GM12878 (cell line): Measurements from ENCODE around the gene CD86. TPM values are rescaled to one million over a fixed set of nuclear protein-coding genes. Genes with fewer than 3 reads are reported as not detected.

Source experiments
- ATAC-seq: fragments of 200-7000 bp; cut with Tn5 transposase; 3 replicates; pipeline ENCODE4 v1.9.1; 2020; ENCODE audit warnings: mild to moderate bottlenecking, moderate library complexity
- BruUV-seq: library from RNA; stranded (reverse); fragments of 400-500 nt; replicated peaks from 2 replicates; lab custom pipeline; 2021; lab: Mats Ljungman, UMichigan
- CTCF ChIA-PET: fragments of 300-600 bp; sonication (Branson Sonifier 250); formaldehyde crosslinking; extraction: SDS; loops from one replicate; lab custom pipeline; 2021; ENCODE audit warnings: inconsistent platforms; lab: Yijun Ruan, JAX
- POLR2A ChIA-PET: fragments of 350-600 bp; formaldehyde crosslinking; extraction: SDS; loops from one replicate; lab custom pipeline; 2021; ENCODE audit warnings: inconsistent platforms; lab: Charles Lee
- RAD21 ChIA-PET: fragments of 300-600 bp; sonication (Branson Sonifier 250); formaldehyde crosslinking; loops from one replicate; lab custom pipeline; 2023; ENCODE audit warnings: antibody characterized with exemption; ENCODE audit not compliant: unreplicated experiment; lab: Charles Lee
- SMC1A ChIA-PET: fragments of 300-600 bp; sonication (Branson Sonifier 250); formaldehyde crosslinking; loops from one replicate; lab custom pipeline; 2023; ENCODE audit not compliant: unreplicated experiment, uncharacterized antibody; lab: Charles Lee
- DNase-seq: peaks from one replicate; pipeline ENCODE4 v3.0.0-alpha.2; 2011; ENCODE audit warnings: low read depth, low spot score
- FAIRE-seq: peaks from 3 replicates; lab custom pipeline; 2011; peaks lifted over from hg19 to GRCh38; lab: Jason Lieb, UNC
- H2AFZ ChIP-seq: 2 replicates; pipeline ENCODE4 v1.6.0; 2011; ENCODE audit warnings: low read depth, low read length, control low read depth; ENCODE audit not compliant: control insufficient read depth
- H3K27ac ChIP-seq: 2 replicates; pipeline ENCODE4 v1.5.1; 2011; ENCODE audit warnings: control low read depth; ENCODE audit not compliant: control insufficient read depth, insufficient read depth
- H3K27me3 ChIP-seq, 2 experiments: replicated peaks in 1 of 2; 2 replicates each; pipeline versions ENCODE4 v1.6.0 to v1.6.1; 2011; ENCODE audit warnings: low read length in 1 of 2; ENCODE audit not compliant: control insufficient read depth in 2 of 2, insufficient read depth in 2 of 2
- H3K36me3 ChIP-seq, 2 experiments: 2 replicates each; pipeline ENCODE4 v1.5.1; 2011; ENCODE audit warnings: low read length in 1 of 2; ENCODE audit not compliant: control insufficient read depth in 2 of 2, insufficient read depth in 2 of 2
- H3K4me1 ChIP-seq: 2 replicates; pipeline ENCODE4 v1.6.1; 2011; ENCODE audit warnings: mild to moderate bottlenecking, low read length, moderate library complexity, mixed read lengths; ENCODE audit not compliant: control insufficient read depth, insufficient read depth
- H3K4me2 ChIP-seq: 2 replicates; pipeline ENCODE4 v1.6.0; 2011; ENCODE audit warnings: control low read depth; ENCODE audit not compliant: control insufficient read depth, insufficient read depth
- H3K4me3 ChIP-seq: fragments of 200-600 bp; sonication (generic); 2 replicates; pipeline ENCODE4 v1.5.1; 2016
- H3K79me2 ChIP-seq: 2 replicates; pipeline ENCODE4 v1.6.0; 2011; ENCODE audit warnings: low read length; ENCODE audit not compliant: control insufficient read depth, insufficient read depth
- H3K9ac ChIP-seq: 2 replicates; pipeline ENCODE4 v1.8.0; 2011; ENCODE audit warnings: low read length, control low read depth, mixed read lengths; ENCODE audit not compliant: control insufficient read depth, insufficient read depth
- H3K9me3 ChIP-seq: replicated peaks from 3 replicates; pipeline ENCODE4 v1.5.1; 2011; ENCODE audit warnings: mild to moderate bottlenecking, low read length; ENCODE audit not compliant: control insufficient read depth, insufficient read depth
- H4K20me1 ChIP-seq: 2 replicates; pipeline ENCODE4 v1.6.0; 2011; ENCODE audit not compliant: control insufficient read depth, insufficient read depth
- ATF7 ChIP-seq: fragments of 450-650 bp; IDR thresholded peaks from 2 replicates; pipeline ENCODE4 v1.6.1; 2016; ENCODE audit warnings: low read depth, mild to moderate bottlenecking
- EP300 ChIP-seq, 2 experiments: fragments of 150-350 bp in 1 of 2; IDR thresholded peaks; 2 replicates each; pipeline ENCODE4 v1.6.1; 2011 to 2012; ENCODE audit warnings: low read depth in 2 of 2, low read length in 2 of 2, borderline replicate concordance in 1 of 2, improper control_type of control experiment in 1 of 2, inconsistent platforms in 1 of 2; ENCODE audit not compliant: control insufficient read depth in 1 of 2
- ETV6 ChIP-seq, 2 experiments: fragments of 450-650 bp in 1 of 2; IDR thresholded peaks in 1 of 2; conservative IDR thresholded peaks in 1 of 2; 2 replicates each; pipeline ENCODE4 v1.6.1; 2014; ENCODE audit warnings: antibody characterized with exemption in 1 of 2, borderline replicate concordance in 1 of 2, low read depth in 1 of 2, mild to moderate bottlenecking in 1 of 2, moderate library complexity in 1 of 2
- FOXM1 ChIP-seq: IDR thresholded peaks from 2 replicates; pipeline ENCODE4 v1.6.1; 2012; ENCODE audit warnings: low read depth, mild to moderate bottlenecking, inconsistent platforms, low read length, moderate library complexity
- HDAC6 ChIP-seq: fragments of 200-600 bp; sonication (generic); IDR thresholded peaks from one replicate; pipeline ENCODE4 v1.8.0; 2017; ENCODE audit warnings: antibody characterized with exemption; ENCODE audit not compliant: unreplicated experiment
- IKZF2 ChIP-seq, 2 experiments: fragments of 450-650 bp; IDR thresholded peaks; 2 replicates each; pipeline ENCODE4 v1.6.1; 2017; ENCODE audit warnings: mild to moderate bottlenecking in 2 of 2, moderate library complexity in 2 of 2
- MEF2B ChIP-seq: fragments of 450-650 bp; IDR thresholded peaks from 2 replicates; pipeline ENCODE4 v1.6.1; 2018; ENCODE audit warnings: mild to moderate bottlenecking, moderate library complexity; ENCODE audit not compliant: partially characterized antibody, poor library complexity, severe bottlenecking
- NFYB ChIP-seq: IDR thresholded peaks from 2 replicates; pipeline ENCODE4 v1.6.1; 2011; ENCODE audit warnings: low read depth, mild to moderate bottlenecking, low read length, improper control_type of control experiment, moderate library complexity; ENCODE audit not compliant: insufficient read depth
- POU2F2 ChIP-seq: IDR thresholded peaks from 3 replicates; pipeline ENCODE4 v1.6.1; 2011; ENCODE audit warnings: low read depth, mild to moderate bottlenecking, low read length, borderline replicate concordance
- RUNX3 ChIP-seq: IDR thresholded peaks from 2 replicates; pipeline ENCODE4 v1.6.1; 2012; ENCODE audit warnings: low read length, inconsistent platforms
- TBL1XR1 ChIP-seq: IDR thresholded peaks from 2 replicates; pipeline ENCODE4 v1.6.1; 2012; ENCODE audit warnings: low read depth, low read length, improper control_type of control experiment
- WGBS: methylation state at CpG from one replicate; pipeline ENCODE4 v1.1.6; 2016; ENCODE audit warnings: low lambda C conversion rate; ENCODE audit not compliant: insufficient replicate concordance, insufficient coverage; ENCODE audit errors: missing lambda C conversion rate; 5-methylcytosine and 5-hydroxymethylcytosine counted together
- in situ Hi-C: fragments of 300-500 bp; cut with MboI; formaldehyde crosslinking; loops from 9 replicates; pipeline ENCODE4 v1.14.3; 2018; ENCODE audit warnings: mixed read lengths
- intact Hi-C: fragments of 100-400 bp; cut with micrococcal nuclease; formaldehyde crosslinking; loops from one replicate; pipeline ENCODE4 v1.14.2; 2022; ENCODE audit not compliant: unreplicated experiment
- polyA plus RNA-seq, 11 experiments: library from polyadenylated mRNA; depleted of rRNA in 4 of 11; unstranded in 6 of 11; stranded (reverse) in 5 of 11; fragments of >200 nt; fragmentation: Nextera tagmentation in 4 of 11; fragmentation: Illumina TruSeq in 1 of 11; extraction: Ambion mirVana in 4 of 11; extraction: Trizol in 1 of 11; gene quantifications; 1 replicate in 1 of 11; 2 replicates in 10 of 11; pipeline versions ENCODE4 v1.2.1 to v1.2.3, GENCODE V29; 2011 to 2016; ENCODE audit warnings: inconsistent platforms in 2 of 11, missing spikeins in 2 of 11, low read depth in 1 of 11
- total RNA-seq, 4 experiments: library from RNA; depleted of rRNA in 3 of 4; stranded (reverse); fragments of >200 nt in 3 of 4; fragmentation: Illumina TruSeq in 1 of 4; extraction: Trizol in 1 of 4; gene quantifications; 2 replicates each; pipeline versions ENCODE4 v1.2.1 to v1.2.3, GENCODE V29; 2013 to 2021
- TF ChIP-seq, protein P1 (sequence below): fragments of 450-650 bp; conservative IDR thresholded peaks from 2 replicates; pipeline ENCODE4 v1.6.1; 2017; ENCODE audit warnings: mild to moderate bottlenecking, moderate library complexity

CD86 gene
- total and polyA plus RNA-seq, 10 of the 15 experiments (the other 5 are each of a cell fraction or from before 2014, with no cell fraction given) = 40.9 to 100 (median 55.5) TPM

DNA sequence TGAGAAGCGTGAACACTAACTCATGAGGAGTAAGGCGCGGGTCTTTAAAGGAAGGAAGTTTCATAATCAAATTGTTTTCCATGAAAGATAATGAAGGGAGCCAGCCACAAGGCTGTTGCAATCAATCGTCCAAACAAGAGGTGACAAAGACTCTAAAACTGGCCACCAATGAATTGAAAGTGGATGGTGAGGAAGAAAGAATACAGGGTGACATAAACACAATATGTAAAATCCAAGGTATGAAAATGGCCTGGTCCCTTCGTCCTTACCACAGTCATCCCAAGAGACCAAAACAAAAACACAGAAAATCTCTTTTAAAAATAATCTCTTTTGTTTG lies 12.0 kb downstream of the CD86 start:
- FAIRE-seq = no peak
- peak; percentile 66 for ATAC-seq
- TSS peak; percentile 19 for BruUV-seq
- ChIA-PET POLR2A (interaction anchor here (0.9 to 9.5 kb wide), 3 partner anchors 12 to 48 kb away, joined by 3 to 144 read pairs (median 33); partner anchors contain the start of gene CD86), RAD21 (interaction anchor here (1.0 to 7.1 kb wide), 10 partner anchors 10 to 71 kb away, joined by 3 to 138 read pairs (median 20); partner anchors contain the start of gene ILDR1), SMC1A (interaction anchor here (1.0 to 22.2 kb wide), 9 partner anchors 9 to 72 kb away, joined by 3 to 394 read pairs (median 54); partner anchors contain the start of gene CD86), CTCF (interaction anchor here (0.9 to 6.3 kb wide), 11 partner anchors 9 to 64 kb away, joined by 3 to 49 read pairs (median 5); partner anchors contain the start of genes CD86 and ILDR1)
- H3K4me1 ChIP-seq = peaks cover 57% of the 10 kb centered on the region
- peak overlapping the region; percentile 66 for H3K27ac ChIP-seq
- H4K20me1 ChIP-seq = no peaks in the 10 kb centered on the region; the same call in 1 of the 2 replicates
- TF ChIP-seq ATF7 (peak; percentile 47; the same call in 1 of the 2 replicates), RUNX3 (peak; percentile 37), POU2F2 (peak; percentile 33; the same call in 1 of the 3 replicates), ETV6 (conservative IDR thresholded peaks at IDR 0.05 in 1 of 2, IDR thresholded peaks at IDR 0.05 in 1 of 2; ENCODE audit: borderline replicate concordance in 1 of 2, low read depth in 1 of 2) (peak in 1 of 2 experiments; percentile 37; a peak in 1 of 4 replicates), HDAC6 (no peak), MEF2B (peak; percentile 82), IKZF2 (IDR thresholded peaks at IDR 0.05) (peak in 1 of 2 experiments; percentile 40; a peak in 3 of 4 replicates), TBL1XR1 (0 out of 2 replicates have a peak, but pooled peaks have one; percentile 39), FOXM1 (no peak; the same call in 1 of the 2 replicates), NFYB (0 out of 2 replicates have a peak, but pooled peaks have one; percentile 57), EP300 (IDR thresholded peaks at IDR 0.05; ENCODE audit: borderline replicate concordance in 1 of 2, control insufficient read depth in 1 of 2, low read depth in 2 of 2, low read length in 2 of 2) (0 out of 4 replicates have a peak, but pooled peaks have one; percentile 20 to 29)
- TF ChIP-seq, protein P1, sequence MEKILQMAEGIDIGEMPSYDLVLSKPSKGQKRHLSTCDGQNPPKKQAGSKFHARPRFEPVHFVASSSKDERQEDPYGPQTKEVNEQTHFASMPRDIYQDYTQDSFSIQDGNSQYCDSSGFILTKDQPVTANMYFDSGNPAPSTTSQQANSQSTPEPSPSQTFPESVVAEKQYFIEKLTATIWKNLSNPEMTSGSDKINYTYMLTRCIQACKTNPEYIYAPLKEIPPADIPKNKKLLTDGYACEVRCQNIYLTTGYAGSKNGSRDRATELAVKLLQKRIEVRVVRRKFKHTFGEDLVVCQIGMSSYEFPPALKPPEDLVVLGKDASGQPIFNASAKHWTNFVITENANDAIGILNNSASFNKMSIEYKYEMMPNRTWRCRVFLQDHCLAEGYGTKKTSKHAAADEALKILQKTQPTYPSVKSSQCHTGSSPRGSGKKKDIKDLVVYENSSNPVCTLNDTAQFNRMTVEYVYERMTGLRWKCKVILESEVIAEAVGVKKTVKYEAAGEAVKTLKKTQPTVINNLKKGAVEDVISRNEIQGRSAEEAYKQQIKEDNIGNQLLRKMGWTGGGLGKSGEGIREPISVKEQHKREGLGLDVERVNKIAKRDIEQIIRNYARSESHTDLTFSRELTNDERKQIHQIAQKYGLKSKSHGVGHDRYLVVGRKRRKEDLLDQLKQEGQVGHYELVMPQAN = no peak
- intact Hi-C loops = no loop called here
- H3K27me3 ChIP-seq = no peaks in the 10 kb centered on the region
- peak overlapping the region; percentile 80 for H3K4me2 ChIP-seq
- H3K9me3 ChIP-seq = no peaks in the 10 kb centered on the region; the same call in 2 of the 3 replicates
- WGBS = 0% methylated on average over 5 of the region's 5 CpGs
- peak overlapping the region; percentile 52; the same call in 1 of the 2 replicates for H3K4me3 ChIP-seq
- in situ Hi-C loops = no loop called here
- peaks cover 0 to 3% of the 10 kb centered on the region in 2 experiments; a peak in 1 of 4 replicates for H3K36me3 ChIP-seq
- no peak overlapping the region; the same call in 1 of the 2 replicates for H3K9ac ChIP-seq
- no peak overlapping the region for H2AFZ ChIP-seq
- peaks cover 87% of the 10 kb centered on the region for H3K79me2 ChIP-seq
- no peak for DNase-seq
